ENCODE measurements around the gene GLIS1. TPM values are rescaled to one million over a fixed set of nuclear protein-coding genes. Genes with fewer than 3 reads are reported as not detected.

GLIS1 gene
- total and polyA plus RNA-seq, 12 donors, result 0.06 to 0.10 (median 0.09) TPM; not detected in 7

- no peak for TF ChIP-seq CTCF (IDR thresholded peaks at IDR 0.05)
- WGBS, 2 donors, result 95 to 96% methylated on average over 15 of the region's 15 CpGs
- peaks cover 0 to 10% (median 3%) of the 10 kb centered on the region in 9 donors for H3K4me1 ChIP-seq
- no peak overlapping the region for H3K4me3 ChIP-seq
- ATAC-seq (no peak), DNase-seq (no peak)
- peaks cover 0 to 28% (median 11%) of the 10 kb centered on the region in 7 donors for H3K27me3 ChIP-seq
- H3K9me3 ChIP-seq, result no peaks in the 10 kb centered on the region
- intact Hi-C loops (cut with DNase I), result no loop called here
- H3K27ac ChIP-seq, result no peak overlapping the region
- H3K36me3 ChIP-seq, result no peaks in the 10 kb centered on the region
These were observed 61.5 kb downstream of the GLIS1 start for GRCh38 chr1:53677486-53677885.

- H3K36me3 ChIP-seq, result no peaks in the 10 kb centered on the region
- peaks cover 0 to 7% (median 0%) of the 10 kb centered on the region in 7 donors for H3K27me3 ChIP-seq
- intact Hi-C loops (cut with DNase I), result no loop called here
- no peak for DNase-seq
- H3K4me3 ChIP-seq, result no peak overlapping the region
- H3K4me1 ChIP-seq, result peaks cover 0 to 16% (median 0%) of the 10 kb centered on the region in 9 donors
- 88 to 92% methylated on average over 9 of the region's 9 CpGs for WGBS, 2 donors
- peak in 2 of 8 donors; percentile 25 to 88 for ATAC-seq
- H3K27ac ChIP-seq, result no peak overlapping the region
- no peak for TF ChIP-seq CTCF (IDR thresholded peaks at IDR 0.05)
- no peaks in the 10 kb centered on the region for H3K9me3 ChIP-seq
These were observed 66.2 kb downstream of the GLIS1 start for GRCh38 chr1:53672785-53673184.

GRCh38 chr1:53672243-53672642 lies 66.7 kb downstream of the GLIS1 start:
- Histone ChIP-seq H3K27me3 (peaks cover 0 to 7% (median 0%) of the 10 kb centered on the region in 7 donors), H3K9me3 (no peaks in the 10 kb centered on the region), H3K36me3 (no peaks in the 10 kb centered on the region), H3K27ac (no peak overlapping the region), H3K4me1 (peaks cover 0 to 16% (median 0%) of the 10 kb centered on the region in 9 donors), H3K4me3 (no peak overlapping the region)
- no peak for DNase-seq
- 94 to 96% methylated on average over 5 of the region's 5 CpGs for WGBS, 2 donors
- no peak for ATAC-seq
- TF ChIP-seq CTCF (IDR thresholded peaks at IDR 0.05), result no peak
- intact Hi-C loops (cut with DNase I), result no loop called here

GRCh38 chr1:53669621-53670191 lies 69.3 kb downstream of the GLIS1 start:
- Histone ChIP-seq H3K4me1 (peaks cover 0 to 16% (median 0%) of the 10 kb centered on the region in 9 donors), H3K4me3 (no peak overlapping the region), H3K9me3 (no peaks in the 10 kb centered on the region), H3K27me3 (peaks cover 0 to 10% (median 0%) of the 10 kb centered on the region in 7 donors), H3K27ac (no peak overlapping the region), H3K36me3 (no peaks in the 10 kb centered on the region)
- ATAC-seq (peak in 4 of 8 donors; percentile 28 to 45 (median 40)), DNase-seq (no peak)
- TF ChIP-seq CTCF (IDR thresholded peaks at IDR 0.05), result no peak
- intact Hi-C loops (cut with DNase I), result no loop called here
- 21 to 44% methylated on average over 3 of the region's 3 CpGs for WGBS, 2 donors
